Right lobe of liver (tissue), 4 donors: ENCODE data around the gene PGLYRP1.

Experiments
- POLR2A ChIP-seq: fragments of 450-650 bp; IDR thresholded peaks from one replicate; pipeline ENCODE4 v1.6.1; 2017; ENCODE audit warnings: antibody characterized with exemption, mild to moderate bottlenecking
- TF ChIP-seq, protein P1 (sequence below), 4 donors: fragments of 200-600 bp in 3 of 4; fragments of 450-650 bp in 1 of 4; IDR thresholded peaks; one replicate each; pipeline versions ENCODE4 v1.5.1 to v1.8.0; 2016 to 2022; ENCODE audit warnings: antibody characterized with exemption in 4 of 4, mild to moderate bottlenecking in 2 of 4
- donor health status: DM: no; HTN: no; CAD: no.
- donor health status: DM: no; HTN: no; CAD: no.
- donor health status: DM: no; HTN: yes; CAD: no.

DNA sequence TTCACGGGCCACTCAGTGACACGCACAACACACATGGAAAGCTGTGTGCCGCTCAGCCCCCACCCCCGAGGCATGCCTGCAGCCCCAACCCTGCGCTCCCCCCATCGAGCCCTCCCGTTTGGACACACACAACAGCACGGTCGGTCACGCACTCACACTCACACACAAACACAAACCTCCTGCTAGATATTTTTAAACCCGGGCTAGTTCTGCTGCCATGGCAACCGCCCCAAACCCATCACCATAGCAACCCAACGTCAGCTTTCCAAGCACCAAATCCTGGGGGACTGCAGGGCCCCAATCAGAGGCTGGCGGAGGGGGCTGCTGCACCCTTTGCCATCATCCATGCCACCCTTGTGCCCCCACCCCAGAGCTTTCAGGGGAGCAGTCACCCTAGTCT is 46.7 kb downstream of the PGLYRP1 start:
- TF ChIP-seq, protein P1, sequence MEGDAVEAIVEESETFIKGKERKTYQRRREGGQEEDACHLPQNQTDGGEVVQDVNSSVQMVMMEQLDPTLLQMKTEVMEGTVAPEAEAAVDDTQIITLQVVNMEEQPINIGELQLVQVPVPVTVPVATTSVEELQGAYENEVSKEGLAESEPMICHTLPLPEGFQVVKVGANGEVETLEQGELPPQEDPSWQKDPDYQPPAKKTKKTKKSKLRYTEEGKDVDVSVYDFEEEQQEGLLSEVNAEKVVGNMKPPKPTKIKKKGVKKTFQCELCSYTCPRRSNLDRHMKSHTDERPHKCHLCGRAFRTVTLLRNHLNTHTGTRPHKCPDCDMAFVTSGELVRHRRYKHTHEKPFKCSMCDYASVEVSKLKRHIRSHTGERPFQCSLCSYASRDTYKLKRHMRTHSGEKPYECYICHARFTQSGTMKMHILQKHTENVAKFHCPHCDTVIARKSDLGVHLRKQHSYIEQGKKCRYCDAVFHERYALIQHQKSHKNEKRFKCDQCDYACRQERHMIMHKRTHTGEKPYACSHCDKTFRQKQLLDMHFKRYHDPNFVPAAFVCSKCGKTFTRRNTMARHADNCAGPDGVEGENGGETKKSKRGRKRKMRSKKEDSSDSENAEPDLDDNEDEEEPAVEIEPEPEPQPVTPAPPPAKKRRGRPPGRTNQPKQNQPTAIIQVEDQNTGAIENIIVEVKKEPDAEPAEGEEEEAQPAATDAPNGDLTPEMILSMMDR (IDR thresholded peaks at IDR 0.05), result no peak
- no peak for TF ChIP-seq POLR2A
